ENCODE results near the gene C4B.
"Not testable (repeated sequence)": the region's sequence is repeated elsewhere in the genome, so short reads cannot be mapped to it uniquely, and the experiment has no call there.

DNA sequence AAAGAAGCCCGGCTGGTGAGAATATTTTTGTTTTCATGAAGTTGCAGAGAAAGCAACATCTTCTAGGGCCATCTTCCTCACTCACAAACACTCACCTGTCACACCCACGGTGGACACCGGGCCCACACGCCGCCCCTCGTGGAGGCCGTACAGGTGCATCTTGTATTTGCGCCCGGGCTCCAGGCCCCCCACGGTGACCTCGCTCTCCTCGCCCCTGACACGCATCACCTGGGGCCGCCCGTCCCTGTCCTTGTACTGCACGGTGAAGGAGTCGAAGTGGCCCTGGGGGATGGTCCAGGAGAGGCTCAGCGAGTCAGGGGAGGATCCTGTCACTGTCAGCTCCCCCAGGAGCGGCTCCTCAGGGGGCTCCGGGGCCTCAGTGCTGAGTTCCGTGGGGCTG, 41.2 kb downstream of the C4B start:
- TF ChIP-seq CTCF (IDR thresholded peaks at IDR 0.05); EZH2 (IDR thresholded peaks at IDR 0.05; ENCODE audit: borderline replicate concordance, insufficient read depth, low read depth, low read length, poor library complexity, severe bottlenecking): not testable (repeated sequence)
